WTC11 (cell line): ENCODE measurements around the gene TNFAIP8L3. TPM values are rescaled to one million over a fixed set of nuclear protein-coding genes. Genes with fewer than 3 reads are reported as not detected.

Experiments used
- ATAC-seq: fragments of 200-7000 bp; cut with Tn5 transposase; 2 replicates; pipeline ENCODE4 v1.10.0; 2021; ENCODE audit warnings: mild to moderate bottlenecking, moderate library complexity
- CTCF ChIA-PET: fragments of 300-600 bp; sonication (Branson Sonifier 250); formaldehyde crosslinking; loops from one replicate; lab custom pipeline; 2021; ENCODE audit warnings: antibody characterized with exemption; lab: Charles Lee
- POLR2A ChIA-PET: fragments of 350-600 bp; sonication (Branson Sonifier 250); formaldehyde crosslinking; loops from one replicate; lab custom pipeline; 2021; ENCODE audit warnings: antibody characterized with exemption; lab: Charles Lee
- DNase-seq: peaks from one replicate; pipeline ENCODE4 v3.0.0; 2021; ENCODE audit warnings: low spot score
- H3K27ac Mint-ChIP-seq: 2 replicates; pipeline ENCODE4 v1.8.0; 2021; ENCODE audit warnings: mixed read lengths
- H3K27me3 Mint-ChIP-seq: 2 replicates; pipeline ENCODE4 v1.8.0; 2021; ENCODE audit warnings: low read depth, mild to moderate bottlenecking, moderate library complexity, mixed read lengths
- H3K36me3 Mint-ChIP-seq: 2 replicates; pipeline ENCODE4 v1.8.0; 2021; ENCODE audit warnings: mixed read lengths
- H3K4me1 Mint-ChIP-seq: 2 replicates; pipeline ENCODE4 v1.8.0; 2022; ENCODE audit warnings: mixed read lengths
- H3K4me3 Mint-ChIP-seq: 2 replicates; pipeline ENCODE4 v1.8.0; 2021; ENCODE audit warnings: mild to moderate bottlenecking, moderate library complexity, mixed read lengths
- H3K9me3 Mint-ChIP-seq: 2 replicates; pipeline ENCODE4 v1.8.0; 2021; ENCODE audit warnings: mixed read lengths
- ATF2 ChIP-seq: sonication (generic); formaldehyde crosslinking; IDR thresholded peaks from 2 replicates; pipeline ENCODE4 v1.8.1; 2022; ENCODE audit warnings: low read depth, missing genetic modification reagents, borderline replicate concordance
- ATF6 ChIP-seq: sonication (generic); formaldehyde crosslinking; IDR thresholded peaks from 2 replicates; pipeline ENCODE4 v1.8.1; 2023; ENCODE audit warnings: mild to moderate bottlenecking, missing genetic modification reagents
- CREB1 ChIP-seq: sonication (generic); formaldehyde crosslinking; IDR thresholded peaks from 2 replicates; pipeline ENCODE4 v1.8.0; 2023; ENCODE audit warnings: mild to moderate bottlenecking, missing genetic modification reagents
- E2F4 ChIP-seq: sonication (generic); formaldehyde crosslinking; IDR thresholded peaks from 2 replicates; pipeline ENCODE4 v1.8.1; 2022; ENCODE audit warnings: low read depth, mild to moderate bottlenecking, moderate library complexity, missing genetic modification reagents, borderline replicate concordance
- E2F5 ChIP-seq: sonication (generic); formaldehyde crosslinking; IDR thresholded peaks from 2 replicates; pipeline ENCODE4 v1.8.1; 2022; ENCODE audit warnings: mild to moderate bottlenecking, moderate library complexity, missing genetic modification reagents
- FOXJ3 ChIP-seq: sonication (generic); formaldehyde crosslinking; IDR thresholded peaks from 2 replicates; pipeline ENCODE4 v1.9.0; 2021; ENCODE audit warnings: missing genetic modification reagents, mild to moderate bottlenecking, borderline replicate concordance
- GABPB1 ChIP-seq: sonication (generic); formaldehyde crosslinking; IDR thresholded peaks from 2 replicates; pipeline ENCODE4 v1.8.1; 2023; ENCODE audit warnings: mild to moderate bottlenecking, missing genetic modification reagents
- HMGXB4 ChIP-seq: sonication (generic); formaldehyde crosslinking; IDR thresholded peaks from 2 replicates; pipeline ENCODE4 v1.8.1; 2023; ENCODE audit warnings: mild to moderate bottlenecking, moderate library complexity, missing genetic modification reagents
- NFATC4 ChIP-seq: fragments of 250-450 bp; sonication (Bioruptor Pico); IDR thresholded peaks from 2 replicates; pipeline ENCODE4 v1.9.0; 2021; ENCODE audit warnings: mild to moderate bottlenecking
- PREB ChIP-seq: sonication (generic); formaldehyde crosslinking; IDR thresholded peaks from 2 replicates; pipeline ENCODE4 v1.8.1; 2022; ENCODE audit warnings: mild to moderate bottlenecking, missing genetic modification reagents, moderate library complexity, borderline replicate concordance
- RELA ChIP-seq: sonication (generic); formaldehyde crosslinking; IDR thresholded peaks from 2 replicates; pipeline ENCODE4 v1.8.1; 2022; ENCODE audit warnings: missing genetic modification reagents, mild to moderate bottlenecking, borderline replicate concordance
- TEAD1 ChIP-seq: sonication (generic); formaldehyde crosslinking; IDR thresholded peaks from 2 replicates; pipeline ENCODE4 v1.8.0; 2022; ENCODE audit warnings: mild to moderate bottlenecking, missing genetic modification reagents
- TEAD4 ChIP-seq: sonication (generic); formaldehyde crosslinking; IDR thresholded peaks from 2 replicates; pipeline ENCODE4 v1.8.0; 2022; ENCODE audit warnings: mild to moderate bottlenecking, missing genetic modification reagents
- ZBTB43 ChIP-seq: sonication (generic); formaldehyde crosslinking; IDR thresholded peaks from 2 replicates; pipeline ENCODE4 v1.8.1; 2023; ENCODE audit warnings: mild to moderate bottlenecking, missing genetic modification reagents
- ZNF121 ChIP-seq: sonication (generic); formaldehyde crosslinking; IDR thresholded peaks from 2 replicates; pipeline ENCODE4 v1.8.0; 2023; ENCODE audit warnings: missing genetic modification reagents
- ZNF219 ChIP-seq: sonication (generic); formaldehyde crosslinking; IDR thresholded peaks from 2 replicates; pipeline ENCODE4 v1.8.0; 2023; ENCODE audit warnings: missing genetic modification reagents, mild to moderate bottlenecking, borderline replicate concordance
- ZNF317 ChIP-seq: sonication (generic); formaldehyde crosslinking; IDR thresholded peaks from 2 replicates; pipeline ENCODE4 v1.8.1; 2023; ENCODE audit warnings: low read depth, mild to moderate bottlenecking, moderate library complexity, missing genetic modification reagents, borderline replicate concordance
- ZNF396 ChIP-seq: fragments of 250-450 bp; sonication (Bioruptor Pico); IDR thresholded peaks from 2 replicates; pipeline ENCODE4 v1.8.0; 2021; ENCODE audit warnings: mild to moderate bottlenecking, moderate library complexity, borderline replicate concordance
- ZNF671 ChIP-seq: fragments of 250-450 bp; sonication (Bioruptor Pico); IDR thresholded peaks from 2 replicates; pipeline ENCODE4 v1.8.0; 2021; ENCODE audit warnings: mild to moderate bottlenecking
- total RNA-seq: library from RNA; stranded (reverse); gene quantifications from 3 replicates; pipeline ENCODE4 v1.2.3, GENCODE V29; 2021

Gene TNFAIP8L3
- total RNA-seq, 1 experiment from 2014 or later = 0.39 TPM

- TF ChIP-seq E2F4 (CRISPR knock-in tag) (no peak), ZBTB43 (CRISPR knock-in tag) (no peak), PREB (CRISPR knock-in tag) (no peak), ZNF219 (no peak), ZNF396 (no peak), TEAD4 (CRISPR knock-in tag) (no peak), ZNF121 (CRISPR knock-in tag) (no peak)
Observed at GRCh38 chr15:51137024-51137423, 42.3 kb upstream of the TNFAIP8L3 start (continued).

GRCh38 chr15:51135276-51135675 lies 40.6 kb upstream of the TNFAIP8L3 start:
- peaks cover 7% of the 10 kb centered on the region for H3K9me3 Mint-ChIP-seq
- no peak overlapping the region for H3K4me3 Mint-ChIP-seq
- no peak overlapping the region for H3K27ac Mint-ChIP-seq
- H3K27me3 Mint-ChIP-seq = no peaks in the 10 kb centered on the region
- H3K4me1 Mint-ChIP-seq = peaks cover 4% of the 10 kb centered on the region
- no peak for ATAC-seq
- ChIA-PET CTCF (no interaction called here), POLR2A (no interaction called here)
- TF ChIP-seq ZNF671 (CRISPR knock-in tag) (no peak), RELA (no peak), ZNF317 (CRISPR knock-in tag) (no peak), ATF2 (no peak), FOXJ3 (CRISPR knock-in tag) (no peak)
- no peaks in the 10 kb centered on the region for H3K36me3 Mint-ChIP-seq
- DNase-seq = no peak

GRCh38 chr15:51134416-51135199 lies 39.9 kb upstream of the TNFAIP8L3 start:
- TF ChIP-seq RELA (no peak), NFATC4 (CRISPR knock-in tag) (no peak), CREB1 (CRISPR knock-in tag) (no peak), ATF6 (CRISPR knock-in tag) (no peak), TEAD1 (CRISPR knock-in tag) (no peak), HMGXB4 (CRISPR knock-in tag) (no peak), PREB (CRISPR knock-in tag) (no peak), E2F5 (no peak), GABPB1 (CRISPR knock-in tag) (no peak)
- TF ChIP-seq, all 79 proteins: peak for 0
- DNase-seq (no peak), ATAC-seq (no peak)
- H3K9me3 Mint-ChIP-seq = 0 out of 2 replicates have a peak, but pooled peaks cover 2% of the 10 kb centered on the region
- peaks cover 9% of the 10 kb centered on the region for H3K4me1 Mint-ChIP-seq
- ChIA-PET POLR2A (no interaction called here), CTCF (interaction anchor here (3.1 kb wide), 1 partner anchor 28 kb away, joined by 40 read pairs; no protein-coding TSS in a partner anchor)
- no peak overlapping the region for H3K4me3 Mint-ChIP-seq
- H3K27ac Mint-ChIP-seq = no peak overlapping the region
- H3K36me3 Mint-ChIP-seq = no peaks in the 10 kb centered on the region
- no peaks in the 10 kb centered on the region for H3K27me3 Mint-ChIP-seq
